Astrocyte of the spinal cord (primary cell): ENCODE measurements around the gene ADCY5.
"Not testable (repeated sequence)": the region's sequence is repeated elsewhere in the genome, so short reads cannot be mapped to it uniquely, and the experiment has no call there.

Experiments used
- DNase-seq: peaks from one replicate; pipeline ENCODE4 v3.0.0; 2011; ENCODE audit warnings: low read depth, low spot score
- H3K4me3 ChIP-seq: 2 replicates; pipeline ENCODE4 v1.5.1; 2011; ENCODE audit warnings: low read depth, mild to moderate bottlenecking, low read length, moderate library complexity
- in situ Hi-C: cut with HindIII; loops from 2 replicates; pipeline ENCODE4 v1.10.0; 2017; ENCODE audit warnings: low sequenced_read_pairs
- TF ChIP-seq, protein P1 (sequence below): IDR thresholded peaks from 2 replicates; pipeline ENCODE4 v1.5.1; 2012; ENCODE audit warnings: low read depth, mild to moderate bottlenecking, low read length, inconsistent platforms

Gene ADCY5

DNA sequence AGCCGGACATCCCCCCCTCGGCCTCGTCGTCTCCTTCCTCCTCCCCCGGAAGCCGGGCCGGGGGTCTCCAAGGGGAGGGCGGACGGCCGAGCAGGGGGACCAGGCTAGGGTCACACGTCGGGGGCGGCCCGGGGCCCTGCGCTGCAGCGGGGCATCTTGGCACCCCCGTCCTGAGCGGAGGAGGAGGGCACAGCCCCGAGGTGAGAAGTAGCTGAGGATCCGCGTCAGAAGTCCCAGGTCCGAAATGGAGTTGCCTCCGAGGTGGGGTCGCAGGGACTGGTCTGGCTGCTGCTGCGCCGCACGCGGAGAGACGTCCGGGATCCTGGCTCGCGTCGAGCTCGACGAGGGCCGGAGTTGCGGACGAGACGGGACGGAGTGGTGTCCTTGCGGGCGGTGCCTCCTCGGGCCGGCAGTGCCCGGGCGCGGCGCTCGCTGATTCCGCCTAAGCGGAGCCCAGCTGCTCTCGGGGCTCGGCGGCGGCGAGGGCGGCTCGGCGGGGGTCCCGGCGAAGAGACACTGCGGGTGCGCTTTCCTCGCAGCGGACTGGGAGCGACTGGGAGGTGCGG lies at the start of gene ADCY5:
Gene ADCY5, minus strand, starts transcription at position 555 of the 566 bp plus-strand sequence. Its CDS starts 545 bp downstream, at position 10.
- in situ Hi-C loops, result no loop called here
- peak within 1 kb of the TSS; percentile 35 for H3K4me3 ChIP-seq
- TF ChIP-seq, protein P1, sequence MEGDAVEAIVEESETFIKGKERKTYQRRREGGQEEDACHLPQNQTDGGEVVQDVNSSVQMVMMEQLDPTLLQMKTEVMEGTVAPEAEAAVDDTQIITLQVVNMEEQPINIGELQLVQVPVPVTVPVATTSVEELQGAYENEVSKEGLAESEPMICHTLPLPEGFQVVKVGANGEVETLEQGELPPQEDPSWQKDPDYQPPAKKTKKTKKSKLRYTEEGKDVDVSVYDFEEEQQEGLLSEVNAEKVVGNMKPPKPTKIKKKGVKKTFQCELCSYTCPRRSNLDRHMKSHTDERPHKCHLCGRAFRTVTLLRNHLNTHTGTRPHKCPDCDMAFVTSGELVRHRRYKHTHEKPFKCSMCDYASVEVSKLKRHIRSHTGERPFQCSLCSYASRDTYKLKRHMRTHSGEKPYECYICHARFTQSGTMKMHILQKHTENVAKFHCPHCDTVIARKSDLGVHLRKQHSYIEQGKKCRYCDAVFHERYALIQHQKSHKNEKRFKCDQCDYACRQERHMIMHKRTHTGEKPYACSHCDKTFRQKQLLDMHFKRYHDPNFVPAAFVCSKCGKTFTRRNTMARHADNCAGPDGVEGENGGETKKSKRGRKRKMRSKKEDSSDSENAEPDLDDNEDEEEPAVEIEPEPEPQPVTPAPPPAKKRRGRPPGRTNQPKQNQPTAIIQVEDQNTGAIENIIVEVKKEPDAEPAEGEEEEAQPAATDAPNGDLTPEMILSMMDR, result no peak
- no peak for DNase-seq

- H3K4me3 ChIP-seq, result no peak overlapping the region
- TF ChIP-seq, protein P1, result no peak
- in situ Hi-C loops, result no loop called here
- DNase-seq, result no peak
Measured at GRCh38 chr3:123493912-123494311, 45.0 kb upstream of the ADCY5 start.

DNA sequence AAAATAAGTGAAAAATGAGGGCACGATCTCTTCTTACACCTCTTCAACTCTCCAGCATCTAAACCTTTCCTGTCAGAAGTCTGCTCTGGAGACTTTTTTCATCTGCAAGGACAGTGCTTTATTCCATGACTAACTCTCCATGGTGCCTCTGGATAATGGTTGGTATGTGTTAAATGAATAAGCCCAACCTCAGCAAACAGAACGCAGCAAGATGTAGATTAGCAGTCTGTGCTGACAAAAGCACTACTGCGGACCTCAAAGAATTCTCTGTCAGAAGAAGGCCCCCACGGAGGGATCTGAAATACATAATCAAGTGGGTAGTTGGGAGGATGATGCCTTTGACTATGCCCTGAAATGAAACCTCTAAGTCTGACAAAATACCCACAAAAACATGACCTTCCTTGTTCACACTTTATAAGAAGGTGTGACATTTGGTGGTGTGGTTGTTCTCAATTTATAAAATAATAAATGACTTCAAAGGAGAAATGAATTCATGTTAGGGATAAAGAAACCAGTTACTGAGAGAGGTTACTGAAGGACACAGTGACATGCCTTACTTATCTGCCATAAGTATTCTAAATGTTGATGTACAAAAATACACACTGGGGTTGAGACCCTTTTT lies 43.2 kb upstream of the ADCY5 start:
- TF ChIP-seq, protein P1, result no peak
- no peak overlapping the region for H3K4me3 ChIP-seq
- in situ Hi-C loops, result no loop called here
- DNase-seq, result no peak

DNA sequence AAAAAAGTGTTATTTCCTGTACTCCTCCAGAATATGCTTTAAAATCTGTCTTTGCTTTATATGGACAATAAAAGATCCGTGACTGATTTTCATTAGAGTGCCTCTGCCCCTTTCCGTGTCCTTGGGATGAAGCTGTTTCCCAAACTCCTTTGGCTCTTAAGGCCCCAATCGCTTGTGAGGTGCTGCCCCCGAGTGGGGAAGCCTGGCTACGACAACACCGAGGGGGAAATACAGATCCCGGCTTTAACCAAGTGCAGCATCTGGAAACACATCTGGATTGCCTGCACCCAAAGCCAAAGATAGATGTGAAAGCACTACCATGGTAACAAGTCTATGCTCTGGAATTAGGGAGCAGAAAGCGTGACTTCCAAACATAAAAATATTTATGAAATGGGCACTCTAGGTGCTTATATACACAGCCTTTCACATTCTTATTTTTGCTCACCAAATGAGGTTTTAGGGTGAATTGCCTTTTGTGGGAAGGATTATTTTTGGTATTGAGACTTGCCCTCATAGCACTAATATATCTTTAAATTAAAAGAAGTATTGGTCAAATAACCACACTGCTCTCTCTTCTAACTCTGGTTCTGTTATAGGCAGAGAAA lies 40.6 kb upstream of the ADCY5 start:
- peak; percentile 65 for DNase-seq
- in situ Hi-C loops, result no loop called here
- no peak overlapping the region for H3K4me3 ChIP-seq
- TF ChIP-seq, protein P1, result peak; percentile 96

- in situ Hi-C loops, result no loop called here
- TF ChIP-seq, protein P1, result no peak
- DNase-seq, result no peak
- no peak overlapping the region for H3K4me3 ChIP-seq
Measured at GRCh38 chr3:123488645-123489347, 39.9 kb upstream of the ADCY5 start.

- DNase-seq, H3K4me3 ChIP-seq, in situ Hi-C loops: not testable (repeated sequence)
Measured at GRCh38 chr3:123487063-123487462, 38.2 kb upstream of the ADCY5 start.

DNA sequence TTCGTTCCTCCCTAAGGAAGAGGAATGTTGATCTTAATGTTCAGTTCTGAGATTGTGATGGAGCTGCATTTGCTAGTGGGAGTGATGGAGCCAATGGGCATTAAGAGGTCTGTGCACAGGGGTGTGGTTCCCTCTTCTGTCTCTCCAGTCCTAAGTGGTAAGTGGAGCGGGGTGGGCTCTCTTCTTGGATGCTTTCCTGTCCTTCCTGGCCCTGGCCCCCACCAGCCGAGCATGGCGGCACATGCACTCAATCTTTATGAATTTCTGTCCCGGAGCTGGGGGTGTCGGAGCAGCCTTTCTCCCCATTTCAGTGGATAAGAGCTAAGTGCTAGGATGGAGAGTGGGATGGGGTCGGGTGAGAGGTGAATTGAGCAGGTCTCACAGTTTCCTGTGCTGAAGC lies 37.6 kb upstream of the ADCY5 start:
- TF ChIP-seq, protein P1, result no peak
- no peak overlapping the region for H3K4me3 ChIP-seq
- in situ Hi-C loops, result no loop called here
- no peak for DNase-seq
